ES-I3 (cell line): ENCODE data around the gene CATSPER4.

Experiments
- H3K36me3 ChIP-seq: 2 replicates; pipeline ENCODE4 v1.6.1; 2013; ENCODE audit warnings: mild to moderate bottlenecking, low read length, control low read depth, moderate library complexity; ENCODE audit not compliant: insufficient read depth
- H3K4me1 ChIP-seq: 2 replicates; pipeline ENCODE4 v1.6.1; 2013; ENCODE audit warnings: mild to moderate bottlenecking, control low read depth, low read length; ENCODE audit not compliant: insufficient read depth
- H3K9ac ChIP-seq: 2 replicates; pipeline ENCODE4 v1.6.1; 2013; ENCODE audit warnings: low read depth, mild to moderate bottlenecking, low read length, moderate library complexity
- H3K9me3 ChIP-seq: 2 replicates; pipeline ENCODE4 v1.6.1; 2013; ENCODE audit warnings: mild to moderate bottlenecking, low read length, moderate library complexity; ENCODE audit not compliant: control insufficient read depth, insufficient read depth

CATSPER4 gene

GRCh38 chr1:26190373-26190987 lies at the start of gene CATSPER4:
CATSPER4 (plus strand) TSS chr1:26190602; CDS start chr1:26190628, 26 bp downstream.
- no peak within 1 kb of the TSS for H3K9ac ChIP-seq
- no peaks in the 10 kb centered on the region for H3K36me3 ChIP-seq
- no peaks in the 10 kb centered on the region; the same call in 1 of the 2 replicates for H3K4me1 ChIP-seq

DNA sequence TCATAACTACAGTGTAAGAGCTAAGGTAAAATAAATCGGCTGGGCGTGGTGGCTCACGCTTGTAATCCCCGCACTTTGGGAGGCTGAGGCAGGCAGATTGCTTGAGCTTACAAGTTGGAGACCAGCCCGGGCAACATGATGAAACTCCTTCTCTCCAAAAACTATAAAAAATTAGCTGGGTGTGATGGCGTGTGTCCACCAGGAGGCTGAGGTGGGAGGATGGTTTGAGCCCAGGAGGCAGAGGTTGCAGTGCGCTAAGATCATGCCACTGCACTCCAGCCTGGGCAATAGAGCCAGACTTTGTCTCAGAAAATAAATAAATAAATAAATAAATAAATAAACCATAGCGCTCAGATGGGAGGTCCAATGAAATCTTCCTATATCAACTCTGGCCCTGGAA lies 48.2 kb upstream of the CATSPER4 start:
- Histone ChIP-seq H3K36me3 (no peaks in the 10 kb centered on the region), H3K4me1 (0 out of 2 replicates have a peak, but pooled peaks cover 6% of the 10 kb centered on the region), H3K9ac (no peak overlapping the region), H3K9me3 (no peaks in the 10 kb centered on the region)

More at GRCh38 chr1:26190373-26190987, at the start of gene CATSPER4:
- H3K9me3 ChIP-seq, result no peaks in the 10 kb centered on the region

DNA sequence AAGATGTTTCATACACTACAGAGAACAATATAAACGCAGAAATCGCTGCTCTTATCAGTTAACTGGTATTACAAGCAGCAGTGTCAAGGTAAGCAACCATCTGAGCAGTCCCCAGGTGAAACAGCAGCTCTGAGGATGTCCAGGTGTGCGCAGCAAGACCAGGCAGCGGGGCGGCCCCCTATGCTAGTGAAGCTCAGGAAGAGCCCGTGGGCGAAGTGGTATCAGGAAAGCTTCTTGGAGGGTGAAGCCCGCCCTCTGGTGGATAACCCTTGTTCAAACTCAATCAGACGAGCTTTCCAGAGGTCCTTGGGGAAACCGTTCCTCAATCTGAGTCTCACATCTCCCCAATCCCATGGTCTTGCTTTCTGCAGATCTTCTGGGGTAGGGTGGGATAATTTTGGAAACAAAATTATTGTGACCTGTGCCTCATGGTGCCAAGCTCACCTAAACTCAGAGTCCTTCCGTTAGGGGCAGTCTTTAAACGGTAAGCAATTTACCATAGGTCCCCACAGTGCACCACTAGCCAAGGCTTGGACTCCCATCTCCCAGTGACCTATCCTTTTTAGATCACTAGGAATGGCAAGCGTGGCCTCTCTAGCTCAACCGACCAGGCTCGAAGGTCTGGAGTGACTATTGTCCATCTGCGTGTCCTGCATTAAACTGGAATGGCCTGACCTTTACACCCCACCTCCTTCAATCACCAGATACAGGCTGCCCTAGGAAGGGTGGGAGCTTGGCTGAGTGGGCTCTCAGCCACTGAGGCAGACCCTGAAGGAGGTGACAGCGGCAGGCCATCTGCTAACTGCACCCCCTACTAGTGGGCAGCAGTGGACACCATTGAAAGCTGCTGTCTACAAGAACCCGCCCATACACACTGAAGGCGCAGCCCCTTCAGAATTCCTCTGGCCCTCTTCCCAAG lies 45.1 kb upstream of the CATSPER4 start:
- Histone ChIP-seq H3K9ac (no peak overlapping the region), H3K4me1 (no peaks in the 10 kb centered on the region), H3K9me3 (no peaks in the 10 kb centered on the region), H3K36me3 (no peaks in the 10 kb centered on the region)

GRCh38 chr1:26145960-26146294 lies 44.5 kb upstream of the CATSPER4 start:
- H3K36me3 ChIP-seq, result no peaks in the 10 kb centered on the region
- no peaks in the 10 kb centered on the region for H3K4me1 ChIP-seq
- no peaks in the 10 kb centered on the region for H3K9me3 ChIP-seq
- H3K9ac ChIP-seq, result no peak overlapping the region

DNA sequence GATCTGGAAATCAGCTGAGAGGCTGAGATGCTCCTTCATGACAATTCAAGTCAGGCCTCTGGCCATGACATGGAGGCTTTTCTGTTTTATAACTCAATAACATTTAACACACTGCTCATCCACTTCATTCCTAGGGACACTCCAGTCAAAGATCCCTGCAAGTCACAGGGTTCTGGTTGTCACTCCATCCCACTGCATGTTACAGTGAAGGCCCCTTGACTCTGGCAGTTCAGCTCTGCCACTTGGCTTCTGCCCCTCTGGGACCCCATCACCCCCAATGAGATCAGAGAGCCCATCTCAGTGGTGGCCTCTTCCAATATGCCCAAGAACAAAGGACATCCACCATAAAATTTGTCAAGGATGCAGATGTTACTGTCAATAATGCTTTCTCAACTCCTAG lies 41.5 kb upstream of the CATSPER4 start:
- Histone ChIP-seq H3K9ac (no peak overlapping the region), H3K9me3 (no peaks in the 10 kb centered on the region), H3K36me3 (no peaks in the 10 kb centered on the region), H3K4me1 (no peaks in the 10 kb centered on the region)

DNA sequence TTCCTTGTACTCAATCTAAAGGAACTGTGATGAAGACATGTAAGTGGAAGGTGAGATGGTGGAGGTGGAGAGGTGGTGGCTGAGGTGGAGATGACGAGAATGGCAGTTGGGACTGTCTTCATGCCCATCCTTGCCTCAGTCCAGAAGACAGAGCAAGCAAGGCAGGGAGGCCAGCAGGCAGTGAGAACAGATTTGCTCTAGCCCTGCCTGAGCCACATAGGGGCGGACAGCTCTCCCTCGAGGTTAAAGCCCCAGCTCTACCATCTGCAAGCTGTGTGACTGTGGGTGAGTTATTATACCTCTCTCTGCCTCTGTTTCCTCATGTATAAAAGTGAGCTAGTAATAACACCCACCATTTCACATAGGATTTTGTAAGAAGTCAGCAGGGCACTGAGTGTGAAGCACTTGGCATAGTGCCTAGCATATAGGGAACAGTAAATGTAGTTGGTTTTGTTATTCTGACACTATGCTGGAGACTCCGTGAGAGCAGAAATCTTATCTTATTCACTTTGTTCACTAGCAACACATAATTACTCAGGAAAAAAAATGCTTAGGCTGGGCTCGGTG lies 36.4 kb upstream of the CATSPER4 start:
- no peaks in the 10 kb centered on the region for H3K9me3 ChIP-seq
- peaks cover 13% of the 10 kb centered on the region for H3K4me1 ChIP-seq
- no peaks in the 10 kb centered on the region for H3K36me3 ChIP-seq
- H3K9ac ChIP-seq, result no peak overlapping the region

GRCh38 chr1:26154750-26155149 lies 35.7 kb upstream of the CATSPER4 start:
- H3K4me1 ChIP-seq, result peaks cover 18% of the 10 kb centered on the region
- no peaks in the 10 kb centered on the region for H3K36me3 ChIP-seq
- no peaks in the 10 kb centered on the region for H3K9me3 ChIP-seq
- H3K9ac ChIP-seq, result no peak overlapping the region

GRCh38 chr1:26155370-26156284 lies 34.8 kb upstream of the CATSPER4 start:
- Histone ChIP-seq H3K9me3 (no peaks in the 10 kb centered on the region), H3K36me3 (no peaks in the 10 kb centered on the region), H3K4me1 (peaks cover 22% of the 10 kb centered on the region), H3K9ac (peak overlapping the region; percentile 39; the same call in 1 of the 2 replicates)

GRCh38 chr1:26156285-26157038 lies 33.9 kb upstream of the CATSPER4 start:
- H3K36me3 ChIP-seq, result no peaks in the 10 kb centered on the region
- H3K9ac ChIP-seq, result peak overlapping the region; percentile 39; the same call in 1 of the 2 replicates

GRCh38 chr1:26158271-26158907 lies 32.0 kb upstream of the CATSPER4 start:
- H3K4me1 ChIP-seq, result peaks cover 28% of the 10 kb centered on the region
- no peak overlapping the region for H3K9ac ChIP-seq
- no peaks in the 10 kb centered on the region for H3K9me3 ChIP-seq
- H3K36me3 ChIP-seq, result no peaks in the 10 kb centered on the region

More at GRCh38 chr1:26156285-26157038, 33.9 kb upstream of the CATSPER4 start:
- Histone ChIP-seq H3K4me1 (peaks cover 28% of the 10 kb centered on the region), H3K9me3 (no peaks in the 10 kb centered on the region)

- H3K9ac ChIP-seq, result peak within 1 kb of the TSS; percentile 14; the same call in 1 of the 2 replicates
- H3K4me1 ChIP-seq, result peaks cover 28% of the 10 kb centered on the region
- H3K36me3 ChIP-seq, result no peaks in the 10 kb centered on the region
- H3K9me3 ChIP-seq, result no peaks in the 10 kb centered on the region
These were observed 31.3 kb upstream of the CATSPER4 start, which contains the start of gene FAM110D for GRCh38 chr1:26158908-26159742. FAM110D (plus strand) TSS chr1:26159079; CDS start chr1:26161292, 2,213 bp downstream.

GRCh38 chr1:26159743-26160039 lies 30.7 kb upstream of the CATSPER4 start:
- H3K9ac ChIP-seq, result no peak overlapping the region
- H3K36me3 ChIP-seq, result no peaks in the 10 kb centered on the region

More at GRCh38 chr1:26159743-26160039, 30.7 kb upstream of the CATSPER4 start:
- no peaks in the 10 kb centered on the region for H3K9me3 ChIP-seq
- H3K4me1 ChIP-seq, result peaks cover 23% of the 10 kb centered on the region
